HepG2 (cell line): ENCODE data around the gene MN1.

ENCODE experiments used
- ARNT2 ChIP-seq: sonication (generic); formaldehyde crosslinking; IDR thresholded peaks from 2 replicates; pipeline ENCODE4 v1.8.0; 2022; ENCODE audit warnings: mild to moderate bottlenecking, low read depth, missing genetic modification reagents, moderate library complexity
- BHLHE40 ChIP-seq: IDR thresholded peaks from 2 replicates; pipeline ENCODE4 v1.6.1; 2011; ENCODE audit warnings: low read length, improper control_type of control experiment
- CTCF ChIP-seq: sonication (generic); formaldehyde crosslinking; IDR thresholded peaks from 2 replicates; pipeline ENCODE4 v1.5.0; 2020; ENCODE audit warnings: mild to moderate bottlenecking, missing genetic modification reagents, moderate library complexity
- EZH2 ChIP-seq: conservative IDR thresholded peaks from 2 replicates; pipeline ENCODE4 v1.6.1; 2012; ENCODE audit warnings: mild to moderate bottlenecking, low read depth, low read length, moderate library complexity
- JUND ChIP-seq: sonication (generic); formaldehyde crosslinking; IDR thresholded peaks from 2 replicates; pipeline ENCODE4 v1.8.0; 2022; ENCODE audit warnings: mild to moderate bottlenecking, missing genetic modification reagents
- KDM5B ChIP-seq: sonication (generic); formaldehyde crosslinking; IDR thresholded peaks from 2 replicates; pipeline ENCODE4 v1.4.0; 2020; ENCODE audit warnings: missing genetic modification reagents, mild to moderate bottlenecking, borderline replicate concordance
- NONO ChIP-seq, 2 experiments: fragments of 450-650 bp in 1 of 2; sonication (generic) in 1 of 2; formaldehyde crosslinking in 1 of 2; IDR thresholded peaks in 1 of 2; conservative IDR thresholded peaks in 1 of 2; 2 replicates each; pipeline versions ENCODE4 v1.6.1 to v1.8.0; 2017 to 2022; ENCODE audit warnings: mild to moderate bottlenecking in 1 of 2, missing genetic modification reagents in 1 of 2, moderate library complexity in 1 of 2
- POLR2A ChIP-seq, 2 experiments: IDR thresholded peaks; 2 replicates each; pipeline ENCODE4 v1.6.1; 2011; ENCODE audit warnings: low read depth in 2 of 2, low read length in 2 of 2, mild to moderate bottlenecking in 1 of 2, moderate library complexity in 1 of 2; ENCODE audit not compliant: insufficient read depth in 1 of 2
- POLR2AphosphoS5 ChIP-seq: IDR thresholded peaks from 2 replicates; pipeline ENCODE4 v1.6.1; 2012; ENCODE audit warnings: low read depth, low read length
- SMC3 ChIP-seq: IDR thresholded peaks from 2 replicates; pipeline ENCODE4 v1.6.1; 2011; ENCODE audit warnings: low read length, improper control_type of control experiment
- TAF1 ChIP-seq: sonication (generic); formaldehyde crosslinking; IDR thresholded peaks from 2 replicates; pipeline ENCODE4 v1.4.0; 2020; ENCODE audit warnings: missing genetic modification reagents
- ZBTB49 ChIP-seq: sonication (generic); formaldehyde crosslinking; IDR thresholded peaks from 2 replicates; pipeline ENCODE4 v1.4.0; 2020; ENCODE audit warnings: missing genetic modification reagents, borderline replicate concordance

DNA sequence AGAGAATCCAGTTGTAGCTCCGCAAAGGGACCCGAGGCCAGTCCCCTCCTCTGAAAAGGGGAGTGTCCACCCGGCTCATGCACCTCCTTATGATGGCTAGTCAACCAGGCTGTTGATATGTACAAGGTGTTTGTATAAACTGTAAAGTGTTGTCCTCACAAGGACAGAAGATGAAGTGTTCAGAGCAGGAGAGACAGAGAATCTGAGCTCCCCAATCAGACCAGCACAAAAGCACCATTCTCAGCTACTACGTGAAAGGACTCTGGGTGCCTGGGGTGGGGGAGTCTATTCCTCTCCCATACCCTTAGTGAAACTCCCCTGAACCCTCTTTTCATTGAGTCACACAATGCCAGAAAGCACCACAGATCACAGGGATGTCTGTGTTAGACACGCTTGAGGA is 49.4 kb downstream of the MN1 start:
- TF ChIP-seq POLR2A (IDR thresholded peaks at IDR 0.05; ENCODE audit: insufficient read depth in 1 of 2, low read depth in 2 of 2, low read length in 2 of 2), result no peak
- TF ChIP-seq CTCF (CRISPR knock-in tag), result no peak
- no peak for TF ChIP-seq POLR2AphosphoS5
- no peak for TF ChIP-seq SMC3
- TF ChIP-seq JUND (CRISPR knock-in tag), result no peak
- no peak for TF ChIP-seq TAF1 (CRISPR knock-in tag)
- TF ChIP-seq BHLHE40, result no peak
- TF ChIP-seq ZBTB49 (CRISPR knock-in tag), result no peak
- TF ChIP-seq EZH2, result no peak
- no peak for TF ChIP-seq ARNT2 (CRISPR knock-in tag)
- TF ChIP-seq KDM5B (CRISPR knock-in tag), result no peak
- TF ChIP-seq NONO (IDR thresholded peaks at IDR 0.05), result no peak
- TF ChIP-seq NONO (CRISPR knock-in tag; conservative IDR thresholded peaks at IDR 0.05), result no peak
